HepG2 (cell line): ENCODE data around the gene MISFA. TPM values are rescaled to one million over a fixed set of nuclear protein-coding genes. Genes with fewer than 3 reads are reported as not detected.

Experiments used
- AKAP8 ChIP-seq: sonication (generic); formaldehyde crosslinking; IDR thresholded peaks from 2 replicates; pipeline ENCODE4 v1.5.1; 2020; ENCODE audit warnings: mild to moderate bottlenecking, missing genetic modification reagents
- BHLHE40 ChIP-seq: IDR thresholded peaks from 2 replicates; pipeline ENCODE4 v1.6.1; 2011; ENCODE audit warnings: low read length, improper control_type of control experiment
- IKZF4 ChIP-seq: sonication (generic); formaldehyde crosslinking; IDR thresholded peaks from 2 replicates; pipeline ENCODE4 v1.5.1; 2020; ENCODE audit warnings: borderline replicate concordance, mild to moderate bottlenecking, low read depth, missing genetic modification reagents; ENCODE audit errors: not compliant biosample characterization
- MEIS2 ChIP-seq: sonication (generic); formaldehyde crosslinking; IDR thresholded peaks from 2 replicates; pipeline ENCODE4 v1.9.0; 2021; ENCODE audit warnings: mild to moderate bottlenecking, missing genetic modification reagents
- NFKB2 ChIP-seq: sonication (generic); formaldehyde crosslinking; IDR thresholded peaks from 2 replicates; pipeline ENCODE4 v1.4.0; 2020; ENCODE audit warnings: missing genetic modification reagents, borderline replicate concordance
- NR2C2 ChIP-seq: sonication (generic); formaldehyde crosslinking; IDR thresholded peaks from 2 replicates; pipeline ENCODE4 v1.4.0; 2020; ENCODE audit warnings: missing genetic modification reagents, mild to moderate bottlenecking, moderate library complexity, borderline replicate concordance
- PAWR ChIP-seq: sonication (generic); formaldehyde crosslinking; IDR thresholded peaks from 2 replicates; pipeline ENCODE4 v1.4.0; 2020; ENCODE audit warnings: missing genetic modification reagents, mild to moderate bottlenecking, borderline replicate concordance
- PHB2 ChIP-seq: fragments of 450-650 bp; IDR thresholded peaks from 2 replicates; pipeline ENCODE4 v1.6.1; 2018; ENCODE audit not compliant: partially characterized antibody
- PRDM15 ChIP-seq: sonication (generic); formaldehyde crosslinking; IDR thresholded peaks from 2 replicates; pipeline ENCODE4 v1.4.0; 2020; ENCODE audit warnings: missing genetic modification reagents
- PRPF4 ChIP-seq: fragments of 200-400 bp; formaldehyde crosslinking; IDR thresholded peaks from 2 replicates; pipeline ENCODE4 v1.6.1; 2016; ENCODE audit warnings: low read length, low read depth; ENCODE audit not compliant: poor library complexity, severe bottlenecking
- RXRB ChIP-seq: IDR thresholded peaks from 2 replicates; pipeline ENCODE4 v1.6.1; 2016; ENCODE audit warnings: borderline replicate concordance, missing genetic modification reagents, missing compliant biosample characterization
- SP140L ChIP-seq: sonication (generic); formaldehyde crosslinking; IDR thresholded peaks from 2 replicates; pipeline ENCODE4 v1.4.0; 2020; ENCODE audit warnings: missing genetic modification reagents, borderline replicate concordance
- SRY ChIP-seq: sonication (generic); formaldehyde crosslinking; IDR thresholded peaks from 2 replicates; pipeline ENCODE4 v1.8.0; 2022; ENCODE audit warnings: mild to moderate bottlenecking, missing genetic modification reagents
- THAP9 ChIP-seq: sonication (generic); formaldehyde crosslinking; IDR thresholded peaks from 2 replicates; pipeline ENCODE4; 2020; ENCODE audit warnings: missing genetic modification reagents, mild to moderate bottlenecking, borderline replicate concordance
- ZFP82 ChIP-seq: sonication (generic); formaldehyde crosslinking; IDR thresholded peaks from 2 replicates; pipeline ENCODE4 v1.5.1; 2020; ENCODE audit warnings: mild to moderate bottlenecking, missing genetic modification reagents, borderline replicate concordance
- ZNF225 ChIP-seq: sonication (generic); formaldehyde crosslinking; IDR thresholded peaks from 2 replicates; pipeline ENCODE4 v1.4.0; 2020; ENCODE audit warnings: mild to moderate bottlenecking, missing genetic modification reagents
- ZNF234 ChIP-seq: sonication (generic); formaldehyde crosslinking; conservative IDR thresholded peaks from 2 replicates; pipeline ENCODE4 v1.5.1; 2020; ENCODE audit warnings: mild to moderate bottlenecking, missing genetic modification reagents
- ZNF564 ChIP-seq: sonication (generic); formaldehyde crosslinking; IDR thresholded peaks from 2 replicates; pipeline ENCODE4 v1.8.1; 2023; ENCODE audit warnings: mild to moderate bottlenecking, missing genetic modification reagents
- ZNF616 ChIP-seq: sonication (generic); formaldehyde crosslinking; IDR thresholded peaks from 2 replicates; pipeline ENCODE4 v1.5.0; 2020; ENCODE audit warnings: low read depth, mild to moderate bottlenecking, missing genetic modification reagents
- ZNF724P ChIP-seq: sonication (generic); formaldehyde crosslinking; IDR thresholded peaks from 2 replicates; pipeline ENCODE4 v1.8.0; 2022; ENCODE audit warnings: missing genetic modification reagents, borderline replicate concordance
- ZNF781 ChIP-seq: sonication (generic); formaldehyde crosslinking; IDR thresholded peaks from 2 replicates; pipeline ENCODE4 v1.5.1; 2020; ENCODE audit warnings: borderline replicate concordance, mild to moderate bottlenecking, missing genetic modification reagents; ENCODE audit errors: not compliant biosample characterization
- ZSCAN12 ChIP-seq: sonication (generic); formaldehyde crosslinking; IDR thresholded peaks from 2 replicates; pipeline ENCODE4 v1.9.0; 2021; ENCODE audit warnings: mild to moderate bottlenecking, missing genetic modification reagents
- polyA plus RNA-seq, 8 experiments: library from polyadenylated mRNA; depleted of rRNA in 3 of 8; stranded (reverse) in 7 of 8; unstranded in 1 of 8; fragments of >200 nt; fragmentation: Illumina TruSeq in 4 of 8; extraction: Trizol in 4 of 8; gene quantifications; 2 replicates each; pipeline versions ENCODE4 v1.2.1 to v1.2.3, GENCODE V29; 2011 to 2016; ENCODE audit warnings: low read depth in 4 of 8, missing spikeins in 1 of 8, mixed read lengths in 1 of 8; ENCODE audit not compliant: insufficient read depth in 1 of 8
- total RNA-seq, 5 experiments: library from RNA; depleted of rRNA; stranded (reverse); fragments of >200 nt; fragmentation: Illumina TruSeq; extraction: Trizol; gene quantifications; 2 replicates each; pipeline ENCODE4 v1.2.3, GENCODE V29; 2016; ENCODE audit warnings: low read depth in 1 of 5

The MISFA gene
- total and polyA plus RNA-seq, 2 of the 13 experiments (the other 11 are each of a cell fraction or from before 2014, with no cell fraction given): 1.4 to 5.4 TPM

GRCh38 chr11:18588297-18589252 is 11.0 kb upstream of the MISFA start, which contains the start of gene UEVLD (continued):
- TF ChIP-seq THAP9 (CRISPR knock-in tag) (peak; percentile 56; the same call in 1 of the 2 replicates), MEIS2 (0 out of 2 replicates have a peak, but pooled peaks have one; percentile 51), ZNF616 (peak; percentile 91), PRDM15 (CRISPR knock-in tag) (peak; percentile 86), PHB2 (no peak), ZFP82 (no peak), SP140L (CRISPR knock-in tag) (no peak), IKZF4 (CRISPR knock-in tag) (peak; percentile 49), RXRB (CRISPR knock-in tag) (0 out of 2 replicates have a peak, but pooled peaks have one; percentile 59), ZNF564 (CRISPR knock-in tag) (peak; percentile 75; the same call in 1 of the 2 replicates), ZNF234 (CRISPR knock-in tag) (no peak), AKAP8 (CRISPR knock-in tag) (no peak), NR2C2 (peak; percentile 85), BHLHE40 (no peak), NFKB2 (CRISPR knock-in tag) (peak; percentile 91; the same call in 1 of the 2 replicates), ZNF724P (peak; percentile 82; the same call in 1 of the 2 replicates), PAWR (CRISPR knock-in tag) (no peak), SRY (CRISPR knock-in tag) (peak; percentile 26; the same call in 1 of the 2 replicates), ZNF225 (CRISPR knock-in tag) (peak; percentile 81), ZSCAN12 (CRISPR knock-in tag) (0 out of 2 replicates have a peak, but pooled peaks have one; percentile 28), PRPF4 (no peak), ZNF781 (CRISPR knock-in tag) (no peak)
